GM23248 (cell line): Measurements from ENCODE around the gene CD58.

Experiments
- EZH2 ChIP-seq: fragments of 200-600 bp; sonication (generic); IDR thresholded peaks from 2 replicates; pipeline ENCODE4 v1.6.1; 2018; ENCODE audit warnings: antibody characterized with exemption, mild to moderate bottlenecking; ENCODE audit not compliant: insufficient read depth, poor library complexity, severe bottlenecking
- EZH2phosphoT487 ChIP-seq: fragments of 200-600 bp; sonication (generic); IDR thresholded peaks from 2 replicates; pipeline ENCODE4 v1.6.1; 2018; ENCODE audit warnings: antibody characterized with exemption, moderate library complexity, mild to moderate bottlenecking, low read depth; ENCODE audit not compliant: insufficient read depth

DNA sequence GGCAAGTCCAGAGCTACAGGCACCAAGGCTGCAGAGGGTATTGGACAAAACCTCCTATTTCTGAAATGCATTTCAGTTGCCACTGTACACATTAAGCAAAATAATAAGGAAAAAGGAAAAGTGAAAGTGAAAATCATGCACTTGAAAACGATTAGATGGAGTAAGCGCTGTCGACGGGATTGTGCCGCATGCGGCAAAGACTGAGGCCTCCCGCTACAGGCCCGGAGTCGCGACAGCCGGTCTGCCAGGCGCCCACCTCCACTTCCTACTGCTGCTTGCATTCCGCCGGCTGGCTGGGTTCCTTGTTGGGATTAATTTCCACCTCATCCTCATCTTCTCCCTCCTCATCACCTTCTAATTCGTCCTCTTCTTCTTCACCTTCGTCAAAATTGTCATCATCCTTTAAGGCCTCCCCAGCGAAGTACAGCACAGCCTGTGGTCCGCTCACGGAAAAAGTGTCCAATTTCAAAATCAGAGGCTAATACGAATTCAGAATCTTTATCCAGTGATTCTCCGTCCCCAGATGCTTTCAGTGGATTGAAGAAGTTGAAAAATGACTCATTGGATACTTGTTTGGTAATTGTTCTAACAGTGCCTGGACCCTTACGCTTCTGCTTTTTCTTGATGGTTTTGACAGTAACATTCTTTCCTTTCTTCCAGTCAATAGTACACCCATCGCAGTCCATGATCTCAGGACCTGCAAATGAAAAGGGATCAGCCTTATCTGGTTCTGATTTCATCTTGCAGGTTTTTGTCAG is 38.0 kb downstream of the CD58 start:
- TF ChIP-seq EZH2, result no peak
- TF ChIP-seq EZH2phosphoT487, result no peak
